Spinal cord (tissue), 10 donors: ENCODE results near the gene LSS. TPM values are rescaled to one million over a fixed set of nuclear protein-coding genes. Genes with fewer than 3 reads are reported as not detected.

ENCODE experiments used
- DNase-seq, 6 donors: peaks; one replicate each; pipeline versions ENCODE4 v3.0.0 to v3.0.0-alpha.2; 2013 to 2015; ENCODE audit warnings: low spot score in 6 of 6, low read depth in 4 of 6
- H3K27ac ChIP-seq: one replicate; pipeline ENCODE4 v1.5.1; 2013; ENCODE audit warnings: low read depth, low read length, control low read depth
- H3K27me3 ChIP-seq: one replicate; pipeline ENCODE4 v1.6.1; 2013; ENCODE audit warnings: low read length; ENCODE audit not compliant: control insufficient read depth, insufficient read depth
- H3K36me3 ChIP-seq: one replicate; pipeline ENCODE4 v1.6.1; 2013; ENCODE audit warnings: low read length; ENCODE audit not compliant: control insufficient read depth, insufficient read depth
- H3K4me1 ChIP-seq: one replicate; pipeline ENCODE4 v1.6.1; 2013; ENCODE audit warnings: low read length; ENCODE audit not compliant: control insufficient read depth, insufficient read depth
- H3K4me3 ChIP-seq: one replicate; pipeline ENCODE4 v1.5.1; 2013; ENCODE audit warnings: low read depth, low read length, control low read depth
- H3K9me3 ChIP-seq: one replicate; pipeline ENCODE4 v1.6.1; 2013; ENCODE audit warnings: low read length; ENCODE audit not compliant: control insufficient read depth, insufficient read depth
- WGBS: methylation state at CpG from one replicate; pipeline ENCODE4 v1.1.5; 2013; ENCODE audit warnings: missing lambda C conversion rate; ENCODE audit not compliant: insufficient coverage; 5-methylcytosine and 5-hydroxymethylcytosine counted together
- polyA plus RNA-seq, 2 donors: library from polyadenylated mRNA; unstranded; fragments of 120-200 nt; gene quantifications; one replicate each; pipeline ENCODE4 v1.2.1, GENCODE V29; 2013; ENCODE audit not compliant: insufficient read length in 2 of 2
- total RNA-seq, 2 donors: library from RNA; depleted of rRNA in 1 of 2; stranded (reverse); fragments of 120-200 nt in 1 of 2; fragments of >200 nt in 1 of 2; gene quantifications; one replicate each; pipeline versions ENCODE4 v1.2.3 to v1.2.4, GENCODE V29; 2013 to 2014
- donor health status: healthy.

Gene LSS
- total and polyA plus RNA-seq, 4 donors, result 55.6 to 167 (median 115) TPM

DNA sequence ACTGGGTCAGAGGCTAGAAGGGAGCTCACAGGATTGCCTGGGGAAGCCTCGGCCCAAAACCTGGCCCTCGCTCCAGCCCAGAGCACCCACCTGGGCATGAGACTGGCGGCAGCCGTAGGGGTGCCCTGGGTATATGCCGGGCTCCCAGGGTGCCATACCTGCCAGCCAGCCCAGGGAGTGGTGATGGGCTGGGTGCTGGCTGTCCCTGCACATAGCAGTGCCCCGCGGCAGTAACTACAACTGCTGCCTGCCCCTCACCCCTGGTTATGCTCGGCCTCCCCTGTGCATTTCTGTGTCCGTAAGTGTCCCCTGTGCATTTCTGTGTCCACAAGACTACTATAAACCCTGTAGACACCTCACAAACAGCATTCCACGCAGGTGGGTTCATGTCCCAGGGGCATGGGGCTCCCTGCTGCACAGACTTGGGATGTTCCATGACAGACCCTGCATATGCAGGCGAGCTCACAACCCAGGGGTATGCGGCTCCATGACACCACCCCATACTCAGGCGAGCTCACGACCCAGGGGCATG lies 38.5 kb downstream of the LSS start:
- H3K4me3 ChIP-seq, result no peak overlapping the region
- no peaks in the 10 kb centered on the region for H3K9me3 ChIP-seq
- DNase-seq, result no peak
- WGBS, result 93% methylated on average over 13 of the region's 14 CpGs
- no peak overlapping the region for H3K27ac ChIP-seq
- H3K27me3 ChIP-seq, result no peaks in the 10 kb centered on the region
- H3K36me3 ChIP-seq, result peaks cover 60% of the 10 kb centered on the region
- peaks cover 7% of the 10 kb centered on the region for H3K4me1 ChIP-seq

DNA sequence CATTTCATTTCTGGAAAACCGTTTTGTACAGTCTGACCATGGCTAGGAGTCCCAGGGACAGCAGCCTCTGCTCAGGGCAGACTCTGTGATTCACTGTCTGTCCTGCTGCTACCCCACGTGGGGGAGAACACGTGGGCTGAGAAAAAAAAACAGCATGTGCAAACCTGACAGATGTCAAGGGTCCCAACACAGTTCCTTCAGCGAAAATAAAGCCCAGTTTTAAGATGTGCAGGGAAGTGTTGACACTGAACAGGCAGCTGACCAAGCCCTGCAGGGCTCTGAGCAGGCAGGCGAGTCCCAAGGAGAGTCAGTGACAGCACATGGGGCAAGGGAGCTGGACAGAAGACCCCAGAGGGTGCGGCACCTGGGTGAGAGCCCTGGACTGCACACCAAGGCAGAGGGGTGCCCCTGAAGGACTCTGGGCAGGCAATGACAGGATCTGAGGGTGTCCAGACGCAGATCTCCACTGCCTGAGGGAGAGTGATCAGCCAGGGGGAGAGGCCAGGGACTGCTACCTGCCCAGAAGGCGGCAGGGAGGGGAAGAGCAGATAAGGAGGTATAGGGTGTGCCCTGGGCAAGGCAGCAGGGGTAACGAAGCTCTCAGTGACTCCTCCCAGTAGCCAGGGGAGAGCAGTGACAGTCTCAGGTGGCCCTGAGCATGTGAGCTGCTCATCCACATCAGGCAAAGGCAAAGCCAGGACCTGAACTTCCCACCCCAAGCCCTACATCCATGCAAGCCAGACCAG lies 39.2 kb downstream of the LSS start:
- peak in 1 of 6 donors; percentile 21 for DNase-seq
- Histone ChIP-seq H3K36me3 (peaks cover 53% of the 10 kb centered on the region), H3K9me3 (no peaks in the 10 kb centered on the region), H3K27me3 (no peaks in the 10 kb centered on the region), H3K4me1 (peaks cover 11% of the 10 kb centered on the region), H3K27ac (no peak overlapping the region), H3K4me3 (no peak overlapping the region)
- WGBS, result 64% methylated on average over 9 of the region's 9 CpGs

DNA sequence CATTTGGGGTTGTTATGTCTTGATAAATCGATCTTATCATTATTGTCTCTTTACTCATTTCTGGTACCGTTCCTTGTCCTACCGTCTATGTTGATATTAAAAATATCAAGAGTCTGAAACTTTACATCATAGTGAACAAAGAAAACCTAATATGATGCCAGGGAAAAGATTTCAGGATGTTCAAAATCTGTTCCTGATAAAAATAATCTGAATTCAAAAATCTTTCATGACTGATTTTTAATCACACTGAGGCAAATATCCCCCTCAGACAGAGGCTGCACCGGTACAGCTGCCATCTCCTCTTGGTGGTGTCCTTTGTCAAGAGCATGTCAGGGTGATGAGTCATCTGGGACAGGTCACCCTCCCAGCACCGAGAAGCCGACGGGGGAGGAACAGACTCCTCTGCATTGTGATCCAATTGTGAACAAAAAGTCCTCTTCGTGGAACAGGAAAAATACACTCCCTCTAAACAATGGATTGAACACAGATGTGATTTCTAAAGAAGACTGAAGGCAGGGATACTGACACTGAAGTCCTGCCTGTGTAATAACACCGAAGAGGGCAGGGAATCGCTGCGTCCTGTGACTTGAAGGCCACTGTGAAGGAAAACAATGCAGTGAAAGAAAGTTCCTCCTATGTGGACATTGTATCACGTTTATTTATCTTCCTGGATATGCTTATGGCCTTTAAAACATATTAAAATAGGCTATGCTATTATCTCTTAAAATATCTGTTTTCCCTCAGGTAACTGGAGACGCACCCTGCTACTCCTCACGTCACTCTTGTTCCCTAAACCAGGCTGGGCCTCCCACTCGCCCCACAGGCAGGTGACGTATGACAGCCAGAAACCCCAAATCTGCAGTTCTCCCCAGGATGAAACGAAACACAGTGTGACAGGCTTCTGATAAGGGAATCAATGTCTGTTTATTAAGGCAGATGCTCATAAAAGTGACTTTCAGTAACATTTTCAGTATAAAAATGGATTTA lies 40.1 kb downstream of the LSS start:
- DNase-seq, result peak in 2 of 6 donors; percentile 7 to 24
- H3K27ac ChIP-seq, result no peak overlapping the region
- H3K27me3 ChIP-seq, result no peaks in the 10 kb centered on the region
- no peak overlapping the region for H3K4me3 ChIP-seq
- peaks cover 45% of the 10 kb centered on the region for H3K36me3 ChIP-seq
- no peaks in the 10 kb centered on the region for H3K9me3 ChIP-seq
- H3K4me1 ChIP-seq, result peaks cover 15% of the 10 kb centered on the region
- WGBS, result 55% methylated on average over 6 of the region's 17 CpGs

DNA sequence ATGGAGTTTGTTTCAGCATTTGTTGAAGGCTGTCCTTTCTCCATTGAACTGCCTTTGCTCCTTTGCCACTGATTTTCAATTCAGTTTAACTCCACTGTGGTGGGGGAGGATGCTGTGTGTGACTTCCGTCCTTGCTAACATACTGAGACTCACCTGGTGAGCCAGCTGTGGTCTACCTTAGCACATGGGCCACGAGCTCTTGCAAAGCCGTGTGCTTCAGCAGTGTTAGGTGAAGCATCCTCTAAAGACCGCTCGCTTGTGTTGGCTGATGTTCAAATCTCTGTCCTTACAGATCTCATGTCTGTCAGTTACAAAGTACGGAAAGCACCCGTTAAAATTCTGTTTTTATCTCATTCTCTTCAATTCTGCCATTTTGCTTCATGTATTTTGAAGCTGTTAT lies 40.8 kb downstream of the LSS start:
- Histone ChIP-seq H3K4me1 (peaks cover 22% of the 10 kb centered on the region), H3K9me3 (no peaks in the 10 kb centered on the region), H3K36me3 (peaks cover 47% of the 10 kb centered on the region), H3K4me3 (no peak overlapping the region), H3K27ac (no peak overlapping the region), H3K27me3 (no peaks in the 10 kb centered on the region)
- DNase-seq, result no peak
- 85% methylated on average over 4 of the region's 7 CpGs for WGBS

DNA sequence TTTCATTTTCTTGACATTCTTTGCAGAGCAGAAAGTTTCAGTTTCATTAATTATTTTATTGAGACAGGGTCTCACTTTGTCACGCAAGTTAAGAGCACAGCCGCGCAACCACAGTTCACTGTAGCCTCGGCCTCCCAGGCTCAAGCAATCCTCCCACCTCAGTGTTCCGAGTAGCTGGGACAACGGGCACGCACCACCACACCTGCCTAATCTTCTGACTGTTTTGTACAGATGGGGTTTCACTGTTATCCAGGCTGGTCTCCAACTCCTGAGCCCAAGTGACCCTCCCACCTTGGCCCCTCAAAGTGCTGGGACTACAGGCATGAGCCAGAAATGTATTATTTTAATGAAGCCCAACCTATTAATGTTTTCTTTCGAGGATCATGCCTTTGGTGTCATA lies 41.3 kb downstream of the LSS start:
- Histone ChIP-seq H3K27me3 (no peaks in the 10 kb centered on the region), H3K27ac (no peak overlapping the region), H3K36me3 (peaks cover 49% of the 10 kb centered on the region), H3K9me3 (no peaks in the 10 kb centered on the region), H3K4me1 (peaks cover 23% of the 10 kb centered on the region), H3K4me3 (no peak overlapping the region)
- 100% methylated on average over 3 of the region's 8 CpGs for WGBS
- DNase-seq, result no peak

DNA sequence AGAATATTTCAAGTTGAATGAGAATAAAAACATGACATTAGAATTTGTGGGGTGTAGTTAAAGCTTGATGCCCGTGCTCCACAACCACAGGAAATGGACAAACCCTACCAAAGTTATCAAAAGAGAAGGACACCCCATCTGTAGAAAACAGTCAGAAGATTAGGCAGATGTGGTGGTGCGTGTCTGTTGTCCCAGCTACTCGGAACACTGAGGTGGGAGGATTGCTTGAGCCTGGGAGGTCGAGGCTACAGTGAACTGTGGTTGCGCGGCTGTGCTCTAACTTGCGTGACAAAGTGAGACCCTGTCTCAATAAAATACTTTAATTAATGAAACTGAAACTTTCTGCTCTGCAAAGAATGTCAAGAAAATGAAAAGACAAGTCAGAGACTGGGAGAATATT lies 42.9 kb downstream of the LSS start:
- no peak overlapping the region for H3K27ac ChIP-seq
- WGBS, result no CpG with 5 or more reads among the region's 7 CpGs
- no peak for DNase-seq
- no peak overlapping the region for H3K4me3 ChIP-seq
- no peaks in the 10 kb centered on the region for H3K9me3 ChIP-seq
- H3K27me3 ChIP-seq, result no peaks in the 10 kb centered on the region
- peaks cover 23% of the 10 kb centered on the region for H3K4me1 ChIP-seq
- H3K36me3 ChIP-seq, result peaks cover 47% of the 10 kb centered on the region

DNA sequence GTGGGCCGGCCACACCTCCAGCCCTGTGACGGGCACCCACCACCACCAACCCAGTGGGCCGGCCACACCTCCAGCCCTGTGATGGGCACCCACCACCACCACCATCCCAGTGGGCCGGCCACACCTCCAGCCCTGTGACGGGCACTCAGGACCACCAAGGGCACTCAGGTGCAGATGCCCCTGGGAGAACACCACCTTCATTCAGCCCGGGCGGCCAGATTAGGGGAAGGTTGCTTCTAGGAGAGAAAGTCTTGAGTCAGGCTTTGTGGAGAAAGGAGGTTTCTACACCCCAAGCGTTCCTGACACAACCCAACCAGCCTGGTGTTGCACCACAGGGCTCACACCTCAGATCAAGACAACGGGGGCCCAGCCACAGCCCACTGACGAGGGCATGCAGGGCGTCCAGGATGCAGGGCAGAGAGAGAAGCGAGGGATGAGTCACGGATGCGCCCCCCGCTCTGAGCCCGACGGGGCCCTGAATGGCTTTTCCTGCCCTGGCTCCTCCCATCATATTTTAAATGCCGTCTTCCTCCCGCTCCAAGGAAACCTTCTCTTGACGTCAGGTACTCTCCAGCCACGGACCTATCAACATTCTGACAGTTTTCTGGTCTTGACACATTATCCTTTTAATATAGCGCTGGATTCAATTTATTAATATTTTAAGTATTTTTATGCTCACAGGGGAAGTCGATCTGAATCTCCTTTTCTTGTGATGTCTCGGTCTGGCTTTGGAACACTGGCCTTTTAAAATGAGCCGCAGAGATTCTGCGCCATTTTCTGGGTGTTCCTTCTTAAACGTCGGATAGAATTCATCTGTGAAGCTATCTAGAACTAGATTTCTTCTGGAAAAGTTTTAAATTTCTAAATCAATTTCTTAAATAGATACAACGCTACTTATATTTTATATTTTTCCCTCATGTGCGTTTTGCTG lies 43.7 kb downstream of the LSS start:
- H3K4me1 ChIP-seq, result peaks cover 22% of the 10 kb centered on the region
- peaks cover 45% of the 10 kb centered on the region for H3K36me3 ChIP-seq
- DNase-seq, result peak; percentile 54 to 97 (median 80)
- peak overlapping the region; percentile 67 for H3K27ac ChIP-seq
- 2% methylated on average over 14 of the region's 30 CpGs for WGBS
- no peaks in the 10 kb centered on the region for H3K9me3 ChIP-seq
- no peaks in the 10 kb centered on the region for H3K27me3 ChIP-seq
- H3K4me3 ChIP-seq, result peak overlapping the region; percentile 45

DNA sequence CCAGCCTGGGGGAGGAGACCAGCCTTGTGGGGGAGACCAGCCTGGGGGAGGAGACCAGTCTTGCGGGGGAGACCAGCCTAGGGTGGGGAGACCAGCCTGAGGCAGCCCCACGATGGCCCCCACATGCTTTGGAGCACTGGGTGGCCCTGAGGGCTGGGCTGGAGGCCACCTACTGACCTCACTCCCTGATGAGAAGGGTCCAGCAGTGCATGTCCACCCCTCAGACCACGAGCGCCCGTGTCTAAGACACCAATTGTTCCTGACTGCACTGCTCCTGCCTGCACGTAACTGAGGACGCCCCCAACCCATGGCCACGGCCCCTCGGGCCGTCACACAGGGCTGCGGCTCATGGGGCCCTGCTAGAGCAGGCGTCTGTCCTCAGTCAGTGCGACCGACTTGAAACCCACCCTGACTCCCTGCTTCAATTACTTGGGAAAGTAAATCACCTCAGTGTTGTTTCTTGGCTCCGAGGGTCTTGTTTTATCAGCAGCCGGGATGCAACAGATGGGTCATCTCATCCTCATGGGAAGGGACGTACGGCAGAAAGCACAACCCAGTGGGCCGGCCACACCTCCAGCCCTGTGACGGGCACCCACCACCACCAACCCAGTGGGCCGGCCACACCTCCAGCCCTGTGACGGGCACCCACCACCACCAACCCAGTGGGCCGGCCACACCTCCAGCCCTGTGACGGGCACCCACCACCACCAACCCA lies 44.5 kb downstream of the LSS start, which contains the start of gene SPATC1L:
TSS of gene SPATC1L (minus strand) at position 550 of the 715 bp plus-strand sequence. CDS start 1,643 bp downstream, outside the sequence.
- 7% methylated on average over 14 of the region's 24 CpGs for WGBS

More for the DNA sequence above, 44.5 kb downstream of the LSS start, which contains the start of gene SPATC1L:
- DNase-seq, result peak; percentile 9 to 92 (median 40)
- Histone ChIP-seq H3K9me3 (no peaks in the 10 kb centered on the region), H3K36me3 (peaks cover 42% of the 10 kb centered on the region), H3K27ac (peak within 1 kb of the TSS; percentile 67), H3K4me1 (peaks cover 15% of the 10 kb centered on the region), H3K4me3 (peak within 1 kb of the TSS; percentile 45), H3K27me3 (no peaks in the 10 kb centered on the region)
